AG04450 (cell line): ENCODE results near the gene GPR132. TPM values are rescaled to one million over a fixed set of nuclear protein-coding genes. Genes with fewer than 3 reads are reported as not detected.

Source experiments
- CTCF ChIA-PET: fragments of 300-600, 350-600 bp; formaldehyde crosslinking; extraction: SDS; loops from one replicate; lab custom pipeline; 2022; ENCODE audit warnings: antibody characterized with exemption, inconsistent platforms; lab: Charles Lee
- POLR2A ChIA-PET: fragments of 350-600 bp; formaldehyde crosslinking; extraction: SDS; loops from one replicate; lab custom pipeline; 2021; ENCODE audit warnings: antibody characterized with exemption, inconsistent platforms; lab: Yijun Ruan, JAX
- DNase-seq: peaks from one replicate; pipeline ENCODE4 v3.0.0-alpha.2; 2011; ENCODE audit warnings: low read depth, low spot score
- H3K27ac ChIP-seq: one replicate; pipeline ENCODE4 v1.5.1; 2012; ENCODE audit warnings: low read depth, low read length, control low read depth
- H3K27me3 ChIP-seq: one replicate; pipeline ENCODE4 v1.6.0; 2012; ENCODE audit warnings: low read length; ENCODE audit not compliant: control insufficient read depth, insufficient read depth
- H3K4me3 ChIP-seq: 2 replicates; pipeline ENCODE4 v1.5.1; 2011; ENCODE audit warnings: mild to moderate bottlenecking, low read depth, low read length, control low read depth
- H3K9me3 ChIP-seq: 2 replicates; pipeline ENCODE4 v1.5.1; 2012; ENCODE audit warnings: low read length; ENCODE audit not compliant: control insufficient read depth, insufficient read depth
- CTCF ChIP-seq: IDR thresholded peaks from 2 replicates; pipeline ENCODE4 v1.5.1; 2011; ENCODE audit warnings: low read depth, low read length, control low read depth, inconsistent platforms
- polyA plus RNA-seq: library from polyadenylated mRNA; depleted of rRNA; stranded (reverse); fragments of >200 nt; gene quantifications from 2 replicates; pipeline ENCODE4 v1.2.3, GENCODE V29; 2011

The GPR132 gene
- polyA plus RNA-seq, 1 experiment, result 0.07 TPM

- ChIA-PET CTCF (interaction anchor here (3.1 kb wide), 1 partner anchor 16 kb away, joined by 17 read pairs; no protein-coding TSS in a partner anchor), POLR2A (no interaction called here)
- H3K9me3 ChIP-seq, result no peaks in the 10 kb centered on the region; the same call in 1 of the 2 replicates
- no peak for TF ChIP-seq CTCF
- no peak for DNase-seq
- no peak overlapping the region for H3K27ac ChIP-seq
- H3K27me3 ChIP-seq, result peaks cover 6% of the 10 kb centered on the region
- no peak overlapping the region for H3K4me3 ChIP-seq
These were observed 3.2 kb downstream of the GPR132 start for GRCh38 chr14:105062048-105062433.

- no peak for DNase-seq
- Histone ChIP-seq H3K27ac (no peak overlapping the region), H3K4me3 (no peak overlapping the region), H3K9me3 (no peaks in the 10 kb centered on the region; the same call in 1 of the 2 replicates), H3K27me3 (peaks cover 8% of the 10 kb centered on the region)
- CTCF ChIA-PET, result interaction anchor here (1.0 to 3.1 kb wide), 2 partner anchors 15 to 16 kb away, joined by 4 to 17 read pairs; no protein-coding TSS in a partner anchor
- no peak for TF ChIP-seq CTCF
- POLR2A ChIA-PET, result no interaction called here
These were observed 3.7 kb downstream of the GPR132 start for GRCh38 chr14:105061428-105062047.

GRCh38 chr14:105060751-105061427 is 4.3 kb downstream of the GPR132 start:
- Histone ChIP-seq H3K27ac (no peak overlapping the region), H3K27me3 (peaks cover 13% of the 10 kb centered on the region), H3K4me3 (no peak overlapping the region), H3K9me3 (no peaks in the 10 kb centered on the region; the same call in 1 of the 2 replicates)
- POLR2A ChIA-PET, result no interaction called here
- CTCF ChIA-PET, result interaction anchor here (1.0 kb wide), 1 partner anchor 15 kb away, joined by 4 read pairs; no protein-coding TSS in a partner anchor
- no peak for TF ChIP-seq CTCF
- DNase-seq, result no peak

GRCh38 chr14:105059925-105060565 is 5.2 kb downstream of the GPR132 start:
- H3K27me3 ChIP-seq, result peaks cover 13% of the 10 kb centered on the region
- POLR2A ChIA-PET, result no interaction called here
- TF ChIP-seq CTCF, result no peak
- no peak for DNase-seq
- H3K4me3 ChIP-seq, result no peak overlapping the region
- no peak overlapping the region for H3K27ac ChIP-seq
- no peaks in the 10 kb centered on the region; the same call in 1 of the 2 replicates for H3K9me3 ChIP-seq
- CTCF ChIA-PET, result interaction anchor here (1.3 kb wide), 1 partner anchor 164 kb away, joined by 4 read pairs; no protein-coding TSS in a partner anchor
